GM12891 (cell line): Measurements from ENCODE around the gene CTSD.
"Not testable (repeated sequence)": the region's sequence is repeated elsewhere in the genome, so short reads cannot be mapped to it uniquely, and the experiment has no call there.

ENCODE experiments used
- DNase-seq: peaks from one replicate; pipeline ENCODE4 v3.0.0; 2011; ENCODE audit warnings: low spot score; ENCODE audit not compliant: insufficient read length
- FAIRE-seq: peaks from 2 replicates; lab custom pipeline; 2011; peaks lifted over from hg19 to GRCh38; lab: Jason Lieb, UNC
- PAX5 ChIP-seq: IDR thresholded peaks from 2 replicates; pipeline ENCODE4 v1.6.1; 2011; ENCODE audit warnings: low read length, moderate library complexity, mild to moderate bottlenecking; ENCODE audit not compliant: insufficient read depth, severe bottlenecking
- POLR2A ChIP-seq: IDR thresholded peaks from 2 replicates; pipeline ENCODE4 v1.6.1; 2011; ENCODE audit warnings: low read depth, low read length, control low read depth
- POLR2AphosphoS5 ChIP-seq: IDR thresholded peaks from 2 replicates; pipeline ENCODE4 v1.6.1; 2011; ENCODE audit warnings: low read depth, low read length, control low read depth
- POU2F2 ChIP-seq: IDR thresholded peaks from 2 replicates; pipeline ENCODE4 v1.6.1; 2011; ENCODE audit warnings: low read depth, mild to moderate bottlenecking, control low read depth, low read length, moderate library complexity
- SPI1 ChIP-seq: IDR thresholded peaks from 2 replicates; pipeline ENCODE4 v1.6.1; 2011; ENCODE audit warnings: low read depth, low read length, control low read depth
- TAF1 ChIP-seq: IDR thresholded peaks from 2 replicates; pipeline ENCODE4 v1.6.1; 2011; ENCODE audit warnings: low read depth, low read length, control low read depth

The CTSD gene

GRCh38 chr11:1776331-1776851, 12.7 kb upstream of the CTSD start:
- no peak for DNase-seq
- TF ChIP-seq PAX5 (no peak), POU2F2 (no peak), SPI1 (no peak), POLR2A (no peak), TAF1 (no peak), POLR2AphosphoS5 (no peak)
- no peak for FAIRE-seq

- no peak for TF ChIP-seq TAF1
- FAIRE-seq, result no peak
Measured at GRCh38 chr11:1774886-1775285, 11.2 kb upstream of the CTSD start.

GRCh38 chr11:1773994-1774550, 10.3 kb upstream of the CTSD start:
- FAIRE-seq, result no peak
- DNase-seq, result no peak
- TF ChIP-seq POLR2AphosphoS5 (no peak), POLR2A (no peak), POU2F2 (no peak), PAX5 (no peak), SPI1 (no peak), TAF1 (no peak)

More at GRCh38 chr11:1774886-1775285, 11.2 kb upstream of the CTSD start:
- DNase-seq, result no peak

- no peak for FAIRE-seq
Measured at GRCh38 chr11:1773131-1773993, 9.6 kb upstream of the CTSD start.

GRCh38 chr11:1772270-1773130, 8.8 kb upstream of the CTSD start:
- peak; percentile 88 for FAIRE-seq

More at GRCh38 chr11:1773131-1773993, 9.6 kb upstream of the CTSD start:
- no peak for TF ChIP-seq POLR2A
- no peak for TF ChIP-seq PAX5
- DNase-seq, result peak; percentile 13

GRCh38 chr11:1771700-1772099, 8.0 kb upstream of the CTSD start:
- DNase-seq (no peak), FAIRE-seq (no peak)
- TF ChIP-seq PAX5, result no peak
- TF ChIP-seq POLR2A, result no peak
- no peak for TF ChIP-seq SPI1
- TF ChIP-seq TAF1, result no peak
- TF ChIP-seq POLR2AphosphoS5, result no peak
- no peak for TF ChIP-seq POU2F2

More at GRCh38 chr11:1772270-1773130, 8.8 kb upstream of the CTSD start:
- DNase-seq, result peak; percentile 46
- no peak for TF ChIP-seq SPI1
- no peak for TF ChIP-seq TAF1
- no peak for TF ChIP-seq PAX5
- no peak for TF ChIP-seq POLR2AphosphoS5
- TF ChIP-seq POU2F2, result no peak
- TF ChIP-seq POLR2A, result no peak

- TF ChIP-seq POLR2A (no peak), POLR2AphosphoS5 (no peak), TAF1 (no peak), PAX5 (no peak), SPI1 (no peak)
- DNase-seq (no peak), FAIRE-seq (no peak)
Measured at GRCh38 chr11:1771273-1771672, 7.5 kb upstream of the CTSD start.

- FAIRE-seq, result no peak
- DNase-seq, result no peak
- TF ChIP-seq POU2F2 (no peak), PAX5 (no peak), POLR2A (no peak), TAF1 (no peak), POLR2AphosphoS5 (no peak), SPI1 (no peak)
Measured at GRCh38 chr11:1770528-1770927, 6.8 kb upstream of the CTSD start.

GRCh38 chr11:1770061-1770460, 6.3 kb upstream of the CTSD start:
- DNase-seq (no peak), FAIRE-seq (no peak)
- no peak for TF ChIP-seq POU2F2
- no peak for TF ChIP-seq POLR2AphosphoS5
- TF ChIP-seq POLR2A, result no peak
- no peak for TF ChIP-seq SPI1
- no peak for TF ChIP-seq TAF1
- TF ChIP-seq PAX5, result no peak

- DNase-seq, result not testable (repeated sequence)
Measured at GRCh38 chr11:1769304-1769936, 5.7 kb upstream of the CTSD start.

More at GRCh38 chr11:1769304-1769936, 5.7 kb upstream of the CTSD start:
- FAIRE-seq, result not testable (repeated sequence)
